ENCODE data around the gene ADAMTS13. TPM values are rescaled to one million over a fixed set of nuclear protein-coding genes. Genes with fewer than 3 reads are reported as not detected.
A peak's percentile ranks its signal among the peaks of the same experiment; 100 is the strongest.

The ADAMTS13 gene
- total RNA-seq, 1 experiment from 2014 or later: 12.0 TPM

DNA sequence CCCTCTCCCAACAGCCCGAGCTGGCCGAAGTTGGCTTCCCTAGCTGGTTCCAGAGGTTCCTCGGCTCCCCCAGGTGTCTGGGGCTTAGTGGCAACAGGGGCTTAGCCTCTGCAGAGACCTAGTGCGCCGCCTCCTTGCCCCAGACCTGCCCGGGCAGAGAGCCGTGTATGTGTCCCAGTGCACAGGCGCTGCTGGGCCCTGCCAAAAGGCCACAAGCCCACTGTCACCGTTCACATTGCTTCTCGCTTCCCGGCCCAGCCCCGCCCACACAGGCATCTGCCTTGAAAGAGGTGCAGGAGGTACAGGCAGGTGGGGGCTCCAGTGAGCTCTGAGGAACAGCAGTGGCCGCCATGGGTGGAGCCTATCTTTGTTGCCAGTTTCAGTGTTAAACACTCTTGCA is 35.1 kb downstream of the ADAMTS13 start:
- CTCF ChIA-PET: interaction anchor here (0.6 to 3.0 kb wide), 3 partner anchors 14 to 218 kb away, joined by 4 to 15 read pairs (median 8); partner anchors contain the start of gene ADAMTS13
- no peak for ATAC-seq
- no peak overlapping the region for H3K4me3 Mint-ChIP-seq
- no peaks in the 10 kb centered on the region for H3K9me3 Mint-ChIP-seq
- H3K4me1 Mint-ChIP-seq: peaks cover 25% of the 10 kb centered on the region
- POLR2A ChIA-PET: no interaction called here
- H3K27ac Mint-ChIP-seq: no peak overlapping the region
- peak; percentile 46 for DNase-seq (ENCODE audit: low spot score)
- no peak for TF ChIP-seq OVOL2 (CRISPR knock-in tag; IDR thresholded peaks at IDR 0.05; ENCODE audit: borderline replicate concordance)
- TF ChIP-seq, protein P1, sequence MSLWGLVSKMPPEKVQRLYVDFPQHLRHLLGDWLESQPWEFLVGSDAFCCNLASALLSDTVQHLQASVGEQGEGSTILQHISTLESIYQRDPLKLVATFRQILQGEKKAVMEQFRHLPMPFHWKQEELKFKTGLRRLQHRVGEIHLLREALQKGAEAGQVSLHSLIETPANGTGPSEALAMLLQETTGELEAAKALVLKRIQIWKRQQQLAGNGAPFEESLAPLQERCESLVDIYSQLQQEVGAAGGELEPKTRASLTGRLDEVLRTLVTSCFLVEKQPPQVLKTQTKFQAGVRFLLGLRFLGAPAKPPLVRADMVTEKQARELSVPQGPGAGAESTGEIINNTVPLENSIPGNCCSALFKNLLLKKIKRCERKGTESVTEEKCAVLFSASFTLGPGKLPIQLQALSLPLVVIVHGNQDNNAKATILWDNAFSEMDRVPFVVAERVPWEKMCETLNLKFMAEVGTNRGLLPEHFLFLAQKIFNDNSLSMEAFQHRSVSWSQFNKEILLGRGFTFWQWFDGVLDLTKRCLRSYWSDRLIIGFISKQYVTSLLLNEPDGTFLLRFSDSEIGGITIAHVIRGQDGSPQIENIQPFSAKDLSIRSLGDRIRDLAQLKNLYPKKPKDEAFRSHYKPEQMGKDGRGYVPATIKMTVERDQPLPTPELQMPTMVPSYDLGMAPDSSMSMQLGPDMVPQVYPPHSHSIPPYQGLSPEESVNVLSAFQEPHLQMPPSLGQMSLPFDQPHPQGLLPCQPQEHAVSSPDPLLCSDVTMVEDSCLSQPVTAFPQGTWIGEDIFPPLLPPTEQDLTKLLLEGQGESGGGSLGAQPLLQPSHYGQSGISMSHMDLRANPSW (CRISPR knock-in tag; conservative IDR thresholded peaks at IDR 0.05; ENCODE audit: low read depth): no peak
- TF ChIP-seq, protein P2, sequence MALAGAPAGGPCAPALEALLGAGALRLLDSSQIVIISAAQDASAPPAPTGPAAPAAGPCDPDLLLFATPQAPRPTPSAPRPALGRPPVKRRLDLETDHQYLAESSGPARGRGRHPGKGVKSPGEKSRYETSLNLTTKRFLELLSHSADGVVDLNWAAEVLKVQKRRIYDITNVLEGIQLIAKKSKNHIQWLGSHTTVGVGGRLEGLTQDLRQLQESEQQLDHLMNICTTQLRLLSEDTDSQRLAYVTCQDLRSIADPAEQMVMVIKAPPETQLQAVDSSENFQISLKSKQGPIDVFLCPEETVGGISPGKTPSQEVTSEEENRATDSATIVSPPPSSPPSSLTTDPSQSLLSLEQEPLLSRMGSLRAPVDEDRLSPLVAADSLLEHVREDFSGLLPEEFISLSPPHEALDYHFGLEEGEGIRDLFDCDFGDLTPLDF (CRISPR knock-in tag; IDR thresholded peaks at IDR 0.05): no peak
- no peak for TF ChIP-seq ZNF671 (CRISPR knock-in tag; IDR thresholded peaks at IDR 0.05)
- no peak for TF ChIP-seq ZNF219 (CRISPR knock-in tag; IDR thresholded peaks at IDR 0.05; ENCODE audit: borderline replicate concordance)
- TF ChIP-seq, protein P3, sequence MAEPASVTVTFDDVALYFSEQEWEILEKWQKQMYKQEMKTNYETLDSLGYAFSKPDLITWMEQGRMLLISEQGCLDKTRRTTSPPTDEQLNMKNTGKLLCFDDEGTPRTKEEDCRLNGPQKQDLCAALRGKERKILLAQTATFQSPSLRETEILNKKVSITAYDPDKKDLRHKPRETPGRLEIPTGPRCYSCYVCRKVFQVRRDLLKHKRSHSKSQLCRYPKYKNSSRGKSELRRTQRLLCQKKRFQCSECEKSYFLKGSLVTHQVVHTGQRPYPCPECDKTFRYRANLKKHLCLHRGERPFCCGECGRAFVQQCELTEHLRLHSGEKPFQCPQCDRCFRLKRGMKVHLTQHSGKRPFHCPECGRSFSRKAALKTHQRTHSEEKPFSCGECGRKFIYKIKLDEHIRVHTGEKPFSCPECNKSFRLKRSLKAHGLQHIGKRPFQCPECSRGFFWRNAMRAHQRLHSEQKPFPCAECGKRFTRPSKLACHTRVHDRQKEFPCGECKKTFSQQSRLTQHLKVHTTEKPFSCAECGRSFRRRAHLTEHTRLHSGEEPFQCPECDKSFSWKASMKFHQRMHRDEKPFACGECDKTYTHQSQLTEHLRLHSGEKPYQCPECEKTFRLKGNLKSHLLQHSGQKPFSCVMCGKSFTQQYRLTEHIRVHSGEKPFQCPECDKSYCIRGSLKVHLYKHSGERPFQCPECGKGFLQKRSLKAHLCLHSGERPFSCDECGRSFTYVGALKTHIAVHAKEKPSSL (CRISPR knock-in tag; conservative IDR thresholded peaks at IDR 0.05): no peak
- TF ChIP-seq ZNF423 (CRISPR knock-in tag; IDR thresholded peaks at IDR 0.05): no peak
- no peak for TF ChIP-seq FOXP1 (CRISPR knock-in tag; IDR thresholded peaks at IDR 0.05; ENCODE audit: borderline replicate concordance)
- no peak for TF ChIP-seq GTF2I (CRISPR knock-in tag; conservative IDR thresholded peaks at IDR 0.05)
- TF ChIP-seq, protein P4, sequence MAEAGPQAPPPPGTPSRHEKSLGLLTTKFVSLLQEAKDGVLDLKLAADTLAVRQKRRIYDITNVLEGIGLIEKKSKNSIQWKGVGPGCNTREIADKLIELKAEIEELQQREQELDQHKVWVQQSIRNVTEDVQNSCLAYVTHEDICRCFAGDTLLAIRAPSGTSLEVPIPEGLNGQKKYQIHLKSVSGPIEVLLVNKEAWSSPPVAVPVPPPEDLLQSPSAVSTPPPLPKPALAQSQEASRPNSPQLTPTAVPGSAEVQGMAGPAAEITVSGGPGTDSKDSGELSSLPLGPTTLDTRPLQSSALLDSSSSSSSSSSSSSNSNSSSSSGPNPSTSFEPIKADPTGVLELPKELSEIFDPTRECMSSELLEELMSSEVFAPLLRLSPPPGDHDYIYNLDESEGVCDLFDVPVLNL (CRISPR knock-in tag; IDR thresholded peaks at IDR 0.05; ENCODE audit: borderline replicate concordance, low read depth): no peak
- no peak for TF ChIP-seq FOXJ3 (CRISPR knock-in tag; IDR thresholded peaks at IDR 0.05; ENCODE audit: borderline replicate concordance)
- no peaks in the 10 kb centered on the region for H3K36me3 Mint-ChIP-seq
- H3K27me3 Mint-ChIP-seq (ENCODE audit: low read depth): no peaks in the 10 kb centered on the region

DNA sequence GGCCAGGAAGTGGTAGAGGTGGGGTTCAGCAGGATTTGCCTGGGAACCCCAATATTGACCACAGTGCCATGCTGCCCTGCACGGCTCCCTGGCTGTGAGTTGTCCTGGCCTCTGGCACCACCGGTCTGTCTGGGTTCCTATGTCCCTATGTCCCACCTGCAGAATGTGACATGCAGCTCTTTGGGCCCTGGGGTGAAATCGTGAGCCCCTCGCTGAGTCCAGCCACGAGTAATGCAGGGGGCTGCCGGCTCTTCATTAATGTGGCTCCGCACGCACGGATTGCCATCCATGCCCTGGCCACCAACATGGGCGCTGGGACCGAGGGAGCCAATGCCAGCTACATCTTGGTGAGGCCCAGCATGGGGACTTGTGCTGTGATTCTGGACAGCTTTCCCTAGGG is 35.6 kb downstream of the ADAMTS13 start:
- H3K27me3 Mint-ChIP-seq (ENCODE audit: low read depth): no peaks in the 10 kb centered on the region
- TF ChIP-seq TP53 (CRISPR knock-in tag; IDR thresholded peaks at IDR 0.05): no peak
- TF ChIP-seq, protein P5, sequence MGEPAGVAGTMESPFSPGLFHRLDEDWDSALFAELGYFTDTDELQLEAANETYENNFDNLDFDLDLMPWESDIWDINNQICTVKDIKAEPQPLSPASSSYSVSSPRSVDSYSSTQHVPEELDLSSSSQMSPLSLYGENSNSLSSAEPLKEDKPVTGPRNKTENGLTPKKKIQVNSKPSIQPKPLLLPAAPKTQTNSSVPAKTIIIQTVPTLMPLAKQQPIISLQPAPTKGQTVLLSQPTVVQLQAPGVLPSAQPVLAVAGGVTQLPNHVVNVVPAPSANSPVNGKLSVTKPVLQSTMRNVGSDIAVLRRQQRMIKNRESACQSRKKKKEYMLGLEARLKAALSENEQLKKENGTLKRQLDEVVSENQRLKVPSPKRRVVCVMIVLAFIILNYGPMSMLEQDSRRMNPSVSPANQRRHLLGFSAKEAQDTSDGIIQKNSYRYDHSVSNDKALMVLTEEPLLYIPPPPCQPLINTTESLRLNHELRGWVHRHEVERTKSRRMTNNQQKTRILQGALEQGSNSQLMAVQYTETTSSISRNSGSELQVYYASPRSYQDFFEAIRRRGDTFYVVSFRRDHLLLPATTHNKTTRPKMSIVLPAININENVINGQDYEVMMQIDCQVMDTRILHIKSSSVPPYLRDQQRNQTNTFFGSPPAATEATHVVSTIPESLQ (CRISPR knock-in tag; IDR thresholded peaks at IDR 0.05): no peak
- TF ChIP-seq SMAD4 (CRISPR knock-in tag; IDR thresholded peaks at IDR 0.05): no peak
- no peak for TF ChIP-seq NFATC4 (CRISPR knock-in tag; IDR thresholded peaks at IDR 0.05)
- TF ChIP-seq, protein P1 (CRISPR knock-in tag; conservative IDR thresholded peaks at IDR 0.05; ENCODE audit: low read depth): no peak
- no peak for TF ChIP-seq JAZF1 (CRISPR knock-in tag; IDR thresholded peaks at IDR 0.05)
- TF ChIP-seq, protein P6, sequence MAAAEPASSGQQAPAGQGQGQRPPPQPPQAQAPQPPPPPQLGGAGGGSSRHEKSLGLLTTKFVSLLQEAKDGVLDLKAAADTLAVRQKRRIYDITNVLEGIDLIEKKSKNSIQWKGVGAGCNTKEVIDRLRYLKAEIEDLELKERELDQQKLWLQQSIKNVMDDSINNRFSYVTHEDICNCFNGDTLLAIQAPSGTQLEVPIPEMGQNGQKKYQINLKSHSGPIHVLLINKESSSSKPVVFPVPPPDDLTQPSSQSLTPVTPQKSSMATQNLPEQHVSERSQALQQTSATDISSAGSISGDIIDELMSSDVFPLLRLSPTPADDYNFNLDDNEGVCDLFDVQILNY (CRISPR knock-in tag; IDR thresholded peaks at IDR 0.05): no peak
- TF ChIP-seq ZNF423 (CRISPR knock-in tag; IDR thresholded peaks at IDR 0.05): no peak
- TF ChIP-seq ZNF317 (CRISPR knock-in tag; IDR thresholded peaks at IDR 0.05; ENCODE audit: borderline replicate concordance, low read depth): no peak
- no peak for TF ChIP-seq NR3C1 (CRISPR knock-in tag; conservative IDR thresholded peaks at IDR 0.05; ENCODE audit: low read depth)
- H3K36me3 Mint-ChIP-seq: no peaks in the 10 kb centered on the region
- DNase-seq (ENCODE audit: low spot score) (peak; percentile 8), ATAC-seq (no peak)
- POLR2A ChIA-PET: no interaction called here
- H3K4me1 Mint-ChIP-seq: peaks cover 27% of the 10 kb centered on the region
- H3K27ac Mint-ChIP-seq: no peak overlapping the region
- H3K9me3 Mint-ChIP-seq: no peaks in the 10 kb centered on the region
- CTCF ChIA-PET: interaction anchor here (0.6 to 3.0 kb wide), 4 partner anchors 14 to 219 kb away, joined by 3 to 15 read pairs (median 6); partner anchors contain the start of gene ADAMTS13
- no peak overlapping the region for H3K4me3 Mint-ChIP-seq
